ENCODE results near the gene ZIC3.
"Not testable (repeated sequence)": the region's sequence is repeated elsewhere in the genome, so short reads cannot be mapped to it uniquely, and the experiment has no call there.

ZIC3 gene

GRCh38 chrX:137565921-137566745, at the start of gene ZIC3:
Gene ZIC3, plus strand, starts transcription at chrX:137566127. Its CDS starts 565 bp downstream, at chrX:137566692.
- H3K4me3 ChIP-seq = no peak within 1 kb of the TSS

GRCh38 chrX:137519459-137519858, 46.5 kb upstream of the ZIC3 start:
- no peak overlapping the region for H3K9ac ChIP-seq
- no peaks in the 10 kb centered on the region for H3K36me3 ChIP-seq
- no peaks in the 10 kb centered on the region for H3K4me1 ChIP-seq
- no peak overlapping the region for H3K4me2 ChIP-seq
- H3K27me3 ChIP-seq = peaks cover 92% of the 10 kb centered on the region
- no peaks in the 10 kb centered on the region; the same call in 1 of the 2 replicates for H4K20me1 ChIP-seq
- no peak for TF ChIP-seq Cebpa-rat (IDR thresholded peaks at IDR 0.05)
- no peak overlapping the region for H3K4me3 ChIP-seq
- H3K27ac ChIP-seq = no peak overlapping the region
- no peaks in the 10 kb centered on the region for H3K9me3 ChIP-seq

More at GRCh38 chrX:137565921-137566745, at the start of gene ZIC3:
- Histone ChIP-seq H3K27ac (no peak within 1 kb of the TSS), H3K9ac (no peak within 1 kb of the TSS), H3K4me2 (no peak within 1 kb of the TSS), H3K36me3 (no peaks in the 10 kb centered on the region), H4K20me1 (no peaks in the 10 kb centered on the region), H3K27me3 (peaks cover 60% of the 10 kb centered on the region), H3K9me3 (peaks cover 38% of the 10 kb centered on the region), H3K4me1 (no peaks in the 10 kb centered on the region)
- no peak for TF ChIP-seq Cebpa-rat (IDR thresholded peaks at IDR 0.05)

GRCh38 chrX:137545711-137546651, 19.9 kb upstream of the ZIC3 start:
- Histone ChIP-seq H3K36me3 (no peaks in the 10 kb centered on the region), H3K4me1 (no peaks in the 10 kb centered on the region), H3K9ac (no peak overlapping the region), H3K4me2 (no peak overlapping the region), H3K9me3 (peaks cover 50% of the 10 kb centered on the region), H3K4me3 (no peak overlapping the region), H3K27me3 (peaks cover 83% of the 10 kb centered on the region), H3K27ac (no peak overlapping the region), H4K20me1 (no peaks in the 10 kb centered on the region)
- TF ChIP-seq Cebpa-rat (IDR thresholded peaks at IDR 0.05) = no peak

GRCh38 chrX:137547291-137547690, 18.6 kb upstream of the ZIC3 start:
- H3K4me1 ChIP-seq = no peaks in the 10 kb centered on the region
- peaks cover 83% of the 10 kb centered on the region for H3K27me3 ChIP-seq
- no peak overlapping the region for H3K27ac ChIP-seq
- TF ChIP-seq Cebpa-rat (IDR thresholded peaks at IDR 0.05) = no peak
- no peak overlapping the region for H3K9ac ChIP-seq
- H3K36me3 ChIP-seq = no peaks in the 10 kb centered on the region
- no peak overlapping the region for H3K4me3 ChIP-seq
- H3K9me3 ChIP-seq = peaks cover 58% of the 10 kb centered on the region
- H3K4me2 ChIP-seq = no peak overlapping the region
- H4K20me1 ChIP-seq = no peaks in the 10 kb centered on the region

GRCh38 chrX:137548261-137548660, 17.7 kb upstream of the ZIC3 start:
- Histone ChIP-seq H3K27ac (no peak overlapping the region), H3K27me3 (peaks cover 88% of the 10 kb centered on the region), H3K4me1 (no peaks in the 10 kb centered on the region), H3K9ac (no peak overlapping the region), H3K9me3 (peaks cover 58% of the 10 kb centered on the region), H3K4me2 (no peak overlapping the region), H3K36me3 (no peaks in the 10 kb centered on the region), H3K4me3 (no peak overlapping the region), H4K20me1 (no peaks in the 10 kb centered on the region)
- TF ChIP-seq Cebpa-rat (IDR thresholded peaks at IDR 0.05) = no peak

GRCh38 chrX:137549073-137549472, 16.9 kb upstream of the ZIC3 start:
- no peak overlapping the region for H3K9ac ChIP-seq
- no peak for TF ChIP-seq Cebpa-rat (IDR thresholded peaks at IDR 0.05)
- H3K27ac ChIP-seq = no peak overlapping the region
- H4K20me1 ChIP-seq = no peaks in the 10 kb centered on the region
- H3K9me3 ChIP-seq = peaks cover 58% of the 10 kb centered on the region
- H3K4me1 ChIP-seq = no peaks in the 10 kb centered on the region
- no peaks in the 10 kb centered on the region for H3K36me3 ChIP-seq
- no peak overlapping the region for H3K4me2 ChIP-seq
- no peak overlapping the region for H3K4me3 ChIP-seq
- H3K27me3 ChIP-seq = peaks cover 82% of the 10 kb centered on the region

- H3K36me3 ChIP-seq = no peaks in the 10 kb centered on the region
- no peak overlapping the region for H3K27ac ChIP-seq
- no peak overlapping the region for H3K4me3 ChIP-seq
- no peak for TF ChIP-seq Cebpa-rat (IDR thresholded peaks at IDR 0.05)
- peaks cover 58% of the 10 kb centered on the region for H3K9me3 ChIP-seq
- peaks cover 82% of the 10 kb centered on the region for H3K27me3 ChIP-seq
- no peak overlapping the region for H3K4me2 ChIP-seq
- no peak overlapping the region for H3K9ac ChIP-seq
- no peaks in the 10 kb centered on the region for H4K20me1 ChIP-seq
- H3K4me1 ChIP-seq = no peaks in the 10 kb centered on the region
Measured at GRCh38 chrX:137549851-137550664, 15.9 kb upstream of the ZIC3 start.

GRCh38 chrX:137550665-137551261, 15.2 kb upstream of the ZIC3 start:
- Histone ChIP-seq H3K27me3 (peaks cover 82% of the 10 kb centered on the region), H4K20me1 (no peaks in the 10 kb centered on the region), H3K36me3 (no peaks in the 10 kb centered on the region), H3K4me2 (no peak overlapping the region), H3K4me3 (no peak overlapping the region), H3K4me1 (no peaks in the 10 kb centered on the region), H3K27ac (no peak overlapping the region), H3K9ac (no peak overlapping the region), H3K9me3 (peaks cover 57% of the 10 kb centered on the region)
- TF ChIP-seq Cebpa-rat (IDR thresholded peaks at IDR 0.05) = no peak

- not testable (repeated sequence) for H3K36me3 ChIP-seq, H3K9ac ChIP-seq, H3K4me3 ChIP-seq, H4K20me1 ChIP-seq, H3K4me2 ChIP-seq, H3K27ac ChIP-seq, H3K4me1 ChIP-seq
- Histone ChIP-seq H3K27me3 (peaks cover 82% of the 10 kb centered on the region), H3K9me3 (peaks cover 46% of the 10 kb centered on the region)
Measured at GRCh38 chrX:137552098-137552497, 13.8 kb upstream of the ZIC3 start.

All from BLaER1 (cell line).